ENCODE data around the gene RSU1. TPM values are rescaled to one million over a fixed set of nuclear protein-coding genes. Genes with fewer than 3 reads are reported as not detected.

RSU1 gene
- polyA plus RNA-seq (2013, experiment 1 of 2), result 70.2 TPM
- polyA plus RNA-seq (2013, experiment 2 of 2), result 64.3 TPM

GRCh38 chr10:16817125-16818019 is at the start of gene RSU1:
TSS of gene RSU1 (minus strand) at chr10:16817424. CDS start at chr10:16817081, 343 bp downstream.
- peaks cover 15% of the 10 kb centered on the region for H3K36me3 ChIP-seq (ENCODE audit: control insufficient read depth, insufficient read depth, low read length)
- H3K4me3 ChIP-seq (ENCODE audit: extremely low read depth, insufficient read depth, low read length, poor library complexity, severe bottlenecking), result peak within 1 kb of the TSS; percentile 81
- H3K4me1 ChIP-seq (ENCODE audit: control insufficient read depth, insufficient read depth, low read length, poor library complexity, severe bottlenecking), result no peaks in the 10 kb centered on the region
- 0% methylated on average over 50 to 59 of the region's 65 CpGs for WGBS, 2 experiments (ENCODE audit: insufficient coverage in 2 of 2)
- peaks cover 13% of the 10 kb centered on the region for H3K9me3 ChIP-seq (ENCODE audit: control insufficient read depth, low read length)
- peak within 1 kb of the TSS; percentile 83 for H3K27ac ChIP-seq (ENCODE audit: low read depth, low read length, severe bottlenecking)

DNA sequence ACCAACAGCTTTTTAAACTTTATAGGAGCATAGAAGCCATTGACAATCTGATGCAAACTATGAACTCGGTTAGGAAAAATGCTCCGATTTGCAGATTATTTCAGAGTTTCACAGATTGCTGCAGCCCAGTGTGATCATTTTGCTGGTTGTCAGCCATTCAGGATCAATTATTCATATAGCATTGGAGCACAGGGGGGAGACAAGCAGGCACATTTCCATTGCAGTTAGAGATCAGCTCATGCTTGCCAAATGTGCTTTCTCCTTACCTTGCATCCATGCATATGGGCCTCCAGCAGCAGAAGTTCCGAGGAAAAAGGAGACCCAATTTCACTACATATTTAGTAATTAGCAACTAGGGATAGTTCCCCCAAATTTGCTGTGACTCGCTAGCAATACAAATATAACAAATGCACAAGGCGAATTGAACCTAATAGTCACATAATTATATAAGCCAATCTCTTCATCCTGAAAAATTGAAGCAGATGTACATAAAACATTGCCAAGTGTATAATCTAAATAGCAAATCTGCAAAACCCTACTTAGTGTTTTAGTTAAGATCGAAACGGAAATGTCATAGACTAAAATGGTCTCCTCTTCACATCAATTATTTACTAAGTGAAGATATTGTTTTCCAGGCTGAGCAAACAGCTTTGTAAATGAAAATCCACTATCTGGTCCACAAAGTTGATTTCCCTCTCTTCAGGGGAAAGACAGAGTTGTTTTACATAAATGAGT is 49.5 kb upstream of the RSU1 start:
- Histone ChIP-seq H3K36me3 (ENCODE audit: control insufficient read depth, insufficient read depth, low read length) (no peaks in the 10 kb centered on the region), H3K27ac (ENCODE audit: low read depth, low read length, severe bottlenecking) (no peak overlapping the region), H3K4me1 (ENCODE audit: control insufficient read depth, insufficient read depth, low read length, poor library complexity, severe bottlenecking) (peaks cover 29% of the 10 kb centered on the region), H3K4me3 (ENCODE audit: extremely low read depth, insufficient read depth, low read length, poor library complexity, severe bottlenecking) (no peak overlapping the region), H3K9me3 (ENCODE audit: control insufficient read depth, low read length) (no peaks in the 10 kb centered on the region)
- 94 to 100% methylated on average over 2 of the region's 7 CpGs for WGBS, 2 experiments (ENCODE audit: insufficient coverage in 2 of 2)

- Histone ChIP-seq H3K9me3 (ENCODE audit: control insufficient read depth, low read length) (no peaks in the 10 kb centered on the region), H3K27ac (ENCODE audit: low read depth, low read length, severe bottlenecking) (no peak overlapping the region), H3K4me3 (ENCODE audit: extremely low read depth, insufficient read depth, low read length, poor library complexity, severe bottlenecking) (no peak overlapping the region), H3K4me1 (ENCODE audit: control insufficient read depth, insufficient read depth, low read length, poor library complexity, severe bottlenecking) (peaks cover 29% of the 10 kb centered on the region), H3K36me3 (ENCODE audit: control insufficient read depth, insufficient read depth, low read length) (no peaks in the 10 kb centered on the region)
- WGBS, 2 experiments (ENCODE audit: insufficient coverage in 2 of 2), result 90 to 91% methylated on average over 6 to 7 of the region's 7 CpGs
These were observed 48.5 kb upstream of the RSU1 start for GRCh38 chr10:16865766-16866165.

DNA sequence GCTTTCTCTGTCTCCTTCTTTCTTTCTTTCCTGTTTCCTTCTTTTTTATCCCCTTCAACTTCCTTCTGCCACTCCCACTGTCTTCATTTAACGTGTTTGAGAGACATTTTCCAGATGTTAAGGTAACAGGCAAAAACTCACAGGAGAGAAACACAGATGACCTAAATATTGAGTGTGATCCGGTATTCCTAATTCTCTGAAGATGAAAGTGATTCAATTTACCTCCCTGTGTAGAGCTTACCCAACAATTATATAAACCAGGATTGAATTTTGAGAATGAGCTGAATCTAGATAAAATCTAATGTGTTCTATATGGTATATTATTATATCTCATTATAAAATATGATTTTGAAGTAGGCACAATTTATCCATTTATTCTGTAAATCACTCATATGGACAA is 46.5 kb upstream of the RSU1 start:
- 80% methylated on average over 1 of the region's 2 CpGs; no CpG with 5 or more reads in 1 of the 2 experiments for WGBS, 2 experiments (ENCODE audit: insufficient coverage in 2 of 2)
- Histone ChIP-seq H3K27ac (ENCODE audit: low read depth, low read length, severe bottlenecking) (no peak overlapping the region), H3K4me3 (ENCODE audit: extremely low read depth, insufficient read depth, low read length, poor library complexity, severe bottlenecking) (no peak overlapping the region), H3K36me3 (ENCODE audit: control insufficient read depth, insufficient read depth, low read length) (no peaks in the 10 kb centered on the region), H3K9me3 (ENCODE audit: control insufficient read depth, low read length) (no peaks in the 10 kb centered on the region), H3K4me1 (ENCODE audit: control insufficient read depth, insufficient read depth, low read length, poor library complexity, severe bottlenecking) (peaks cover 29% of the 10 kb centered on the region)

- Histone ChIP-seq H3K4me3 (ENCODE audit: extremely low read depth, insufficient read depth, low read length, poor library complexity, severe bottlenecking) (no peak overlapping the region), H3K9me3 (ENCODE audit: control insufficient read depth, low read length) (no peaks in the 10 kb centered on the region), H3K27ac (ENCODE audit: low read depth, low read length, severe bottlenecking) (no peak overlapping the region), H3K36me3 (ENCODE audit: control insufficient read depth, insufficient read depth, low read length) (no peaks in the 10 kb centered on the region), H3K4me1 (ENCODE audit: control insufficient read depth, insufficient read depth, low read length, poor library complexity, severe bottlenecking) (peaks cover 7% of the 10 kb centered on the region)
- 100% methylated on average over 1 of the region's 4 CpGs; no CpG with 5 or more reads in 1 of the 2 experiments for WGBS, 2 experiments (ENCODE audit: insufficient coverage in 2 of 2)
These were observed 40.2 kb upstream of the RSU1 start for GRCh38 chr10:16857419-16857818.

- Histone ChIP-seq H3K4me1 (ENCODE audit: control insufficient read depth, insufficient read depth, low read length, poor library complexity, severe bottlenecking) (peaks cover 7% of the 10 kb centered on the region), H3K9me3 (ENCODE audit: control insufficient read depth, low read length) (no peaks in the 10 kb centered on the region), H3K36me3 (ENCODE audit: control insufficient read depth, insufficient read depth, low read length) (no peaks in the 10 kb centered on the region), H3K4me3 (ENCODE audit: extremely low read depth, insufficient read depth, low read length, poor library complexity, severe bottlenecking) (no peak overlapping the region), H3K27ac (ENCODE audit: low read depth, low read length, severe bottlenecking) (peak overlapping the region; percentile 31)
- WGBS, 2 experiments (ENCODE audit: insufficient coverage in 2 of 2), result 58 to 60% methylated on average over 2 to 3 of the region's 4 CpGs
These were observed 39.3 kb upstream of the RSU1 start for GRCh38 chr10:16856567-16856966.

GRCh38 chr10:16856092-16856491 is 38.9 kb upstream of the RSU1 start:
- Histone ChIP-seq H3K4me1 (ENCODE audit: control insufficient read depth, insufficient read depth, low read length, poor library complexity, severe bottlenecking) (peaks cover 7% of the 10 kb centered on the region), H3K4me3 (ENCODE audit: extremely low read depth, insufficient read depth, low read length, poor library complexity, severe bottlenecking) (no peak overlapping the region), H3K9me3 (ENCODE audit: control insufficient read depth, low read length) (no peaks in the 10 kb centered on the region), H3K27ac (ENCODE audit: low read depth, low read length, severe bottlenecking) (peak overlapping the region; percentile 31), H3K36me3 (ENCODE audit: control insufficient read depth, insufficient read depth, low read length) (no peaks in the 10 kb centered on the region)
- WGBS, 2 experiments (ENCODE audit: insufficient coverage in 2 of 2), result 100% methylated on average over 1 of the region's 5 CpGs; no CpG with 5 or more reads in 1 of the 2 experiments

GRCh38 chr10:16854623-16855022 is 37.4 kb upstream of the RSU1 start:
- Histone ChIP-seq H3K9me3 (ENCODE audit: control insufficient read depth, low read length) (no peaks in the 10 kb centered on the region), H3K4me3 (ENCODE audit: extremely low read depth, insufficient read depth, low read length, poor library complexity, severe bottlenecking) (no peak overlapping the region), H3K27ac (ENCODE audit: low read depth, low read length, severe bottlenecking) (no peak overlapping the region), H3K4me1 (ENCODE audit: control insufficient read depth, insufficient read depth, low read length, poor library complexity, severe bottlenecking) (peaks cover 7% of the 10 kb centered on the region), H3K36me3 (ENCODE audit: control insufficient read depth, insufficient read depth, low read length) (no peaks in the 10 kb centered on the region)

- no peak overlapping the region for H3K27ac ChIP-seq (ENCODE audit: low read depth, low read length, severe bottlenecking)
These were observed 36.6 kb upstream of the RSU1 start for GRCh38 chr10:16853809-16854208.

DNA sequence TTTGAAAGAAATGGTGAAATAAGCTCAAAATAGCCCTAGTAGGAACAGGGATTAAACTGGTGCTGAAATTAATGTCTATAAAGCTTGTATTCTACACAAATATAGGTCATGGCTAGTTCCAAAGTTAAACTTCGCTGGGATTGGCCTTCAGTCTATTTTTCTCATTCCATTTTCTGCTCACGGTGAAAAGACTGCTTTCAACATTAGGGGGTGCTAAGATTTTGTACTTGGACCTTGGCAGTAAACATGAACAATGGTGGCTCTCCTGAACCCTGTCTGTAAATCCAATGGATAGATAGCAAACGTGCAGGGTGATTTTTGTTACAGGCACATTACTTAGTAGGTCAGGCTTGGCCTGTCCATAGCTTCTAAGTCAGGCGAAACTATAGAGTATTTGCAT is 36.0 kb upstream of the RSU1 start:
- no peaks in the 10 kb centered on the region for H3K9me3 ChIP-seq (ENCODE audit: control insufficient read depth, low read length)
- no peaks in the 10 kb centered on the region for H3K36me3 ChIP-seq (ENCODE audit: control insufficient read depth, insufficient read depth, low read length)
- H3K4me3 ChIP-seq (ENCODE audit: extremely low read depth, insufficient read depth, low read length, poor library complexity, severe bottlenecking), result no peak overlapping the region
- 70 to 72% methylated on average over 2 to 3 of the region's 4 CpGs for WGBS, 2 experiments (ENCODE audit: insufficient coverage in 2 of 2)
- peaks cover 13% of the 10 kb centered on the region for H3K4me1 ChIP-seq (ENCODE audit: control insufficient read depth, insufficient read depth, low read length, poor library complexity, severe bottlenecking)
- no peak overlapping the region for H3K27ac ChIP-seq (ENCODE audit: low read depth, low read length, severe bottlenecking)

More at GRCh38 chr10:16853809-16854208, 36.6 kb upstream of the RSU1 start:
- H3K9me3 ChIP-seq (ENCODE audit: control insufficient read depth, low read length), result no peaks in the 10 kb centered on the region
- 93 to 96% methylated on average over 2 of the region's 4 CpGs for WGBS, 2 experiments (ENCODE audit: insufficient coverage in 2 of 2)
- H3K4me1 ChIP-seq (ENCODE audit: control insufficient read depth, insufficient read depth, low read length, poor library complexity, severe bottlenecking), result peaks cover 7% of the 10 kb centered on the region
- H3K36me3 ChIP-seq (ENCODE audit: control insufficient read depth, insufficient read depth, low read length), result no peaks in the 10 kb centered on the region
- no peak overlapping the region for H3K4me3 ChIP-seq (ENCODE audit: extremely low read depth, insufficient read depth, low read length, poor library complexity, severe bottlenecking)
